HS-5 (cell line): ENCODE measurements around the gene KHDC4.
"Not testable (repeated sequence)": the region's sequence is repeated elsewhere in the genome, so short reads cannot be mapped to it uniquely, and the experiment has no call there.

Source experiments
- DNase-seq: peaks from one replicate; pipeline ENCODE4 v3.0.0-alpha.2; 2012; ENCODE audit warnings: low read depth

KHDC4 gene

DNA sequence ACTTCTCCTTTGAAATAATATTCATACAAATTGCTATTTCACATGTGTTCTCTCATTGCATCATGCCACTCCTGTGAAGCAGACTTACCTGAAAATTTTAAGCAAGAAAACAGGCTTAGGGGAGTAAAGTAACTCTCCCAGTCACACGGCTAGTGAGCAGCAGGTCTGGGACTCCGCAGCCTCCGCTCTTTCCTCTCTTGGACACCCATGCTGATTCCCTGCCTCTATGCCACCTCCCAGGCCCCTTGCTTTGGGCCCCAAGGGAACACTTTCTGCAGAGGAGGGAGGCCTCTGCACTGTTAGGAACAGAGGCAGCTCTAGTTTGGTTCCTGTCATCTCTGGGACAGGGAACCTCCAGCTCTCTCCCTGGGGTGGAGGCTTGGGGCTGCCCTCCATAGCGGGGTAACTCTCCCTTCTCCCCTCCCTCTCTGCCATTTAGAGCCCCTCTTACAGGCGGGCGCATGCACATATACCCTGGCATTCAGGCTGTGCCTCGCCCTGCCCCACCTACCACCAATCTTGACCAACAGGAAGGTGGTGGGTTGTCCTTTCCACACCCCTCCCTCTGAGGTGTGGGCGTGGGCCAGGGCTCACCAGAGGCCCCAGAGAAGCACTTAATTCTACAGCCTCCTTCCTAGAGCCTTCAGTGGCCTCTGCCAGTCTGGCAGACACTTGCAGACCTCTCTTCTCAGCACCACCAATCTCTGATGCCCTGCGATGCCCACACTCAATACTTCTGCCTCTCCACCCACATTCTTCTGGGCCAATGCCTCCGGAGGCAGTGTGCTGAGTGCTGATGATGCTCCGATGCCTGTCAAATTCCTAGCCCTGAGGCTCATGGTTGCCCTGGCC lies 7.0 kb upstream of the KHDC4 start, which contains the start of gene RXFP4:
RXFP4 (plus strand) TSS at position 646 of the 852 bp plus-strand sequence; CDS start at position 718, 72 bp downstream.
- DNase-seq = no peak

DNA sequence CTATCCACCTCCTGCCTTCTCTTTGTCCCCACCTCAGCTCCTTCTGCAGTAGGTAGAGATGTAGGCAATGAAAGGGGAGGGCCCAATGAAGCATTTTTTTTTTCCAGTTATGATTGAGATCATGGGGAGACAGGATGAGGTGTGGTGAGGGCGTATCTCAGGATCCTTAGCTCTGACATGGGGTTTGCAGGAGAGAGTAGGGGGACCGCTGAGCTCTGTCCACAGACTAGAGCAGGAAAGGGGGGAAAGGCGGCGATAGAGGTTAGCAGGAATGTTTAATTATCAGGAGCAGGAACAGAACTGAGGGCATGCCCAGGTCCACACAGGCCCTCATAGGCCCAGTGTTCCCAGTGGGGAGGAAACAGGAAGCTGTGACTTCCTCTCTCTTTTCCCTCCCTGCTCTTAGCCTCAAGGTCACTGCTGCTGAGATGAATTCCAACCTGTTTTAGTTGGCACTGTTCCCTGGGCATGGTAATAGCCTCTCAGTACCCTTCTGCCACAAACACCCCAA lies 6.3 kb upstream of the KHDC4 start:
- no peak for DNase-seq

DNA sequence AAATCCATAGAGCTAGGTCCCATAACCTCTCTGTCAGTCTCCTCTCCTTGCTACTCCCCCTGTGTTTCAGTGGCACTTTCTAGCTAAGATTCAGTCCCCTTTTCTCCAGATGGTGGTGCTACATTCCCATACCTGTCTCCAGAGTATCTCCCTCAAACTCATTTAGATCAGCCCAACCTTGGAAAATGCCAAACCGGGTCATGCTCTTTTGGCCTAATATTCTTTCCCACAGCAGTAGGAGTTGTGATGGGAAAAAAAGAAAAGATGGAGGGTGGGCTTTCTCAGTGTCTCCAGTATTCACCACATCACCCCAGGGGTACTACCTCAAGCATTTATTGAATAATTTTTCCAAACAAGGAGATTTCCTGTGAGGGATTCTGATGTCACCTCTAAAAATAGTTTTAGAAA lies 4.0 kb upstream of the KHDC4 start:
- no peak for DNase-seq

DNA sequence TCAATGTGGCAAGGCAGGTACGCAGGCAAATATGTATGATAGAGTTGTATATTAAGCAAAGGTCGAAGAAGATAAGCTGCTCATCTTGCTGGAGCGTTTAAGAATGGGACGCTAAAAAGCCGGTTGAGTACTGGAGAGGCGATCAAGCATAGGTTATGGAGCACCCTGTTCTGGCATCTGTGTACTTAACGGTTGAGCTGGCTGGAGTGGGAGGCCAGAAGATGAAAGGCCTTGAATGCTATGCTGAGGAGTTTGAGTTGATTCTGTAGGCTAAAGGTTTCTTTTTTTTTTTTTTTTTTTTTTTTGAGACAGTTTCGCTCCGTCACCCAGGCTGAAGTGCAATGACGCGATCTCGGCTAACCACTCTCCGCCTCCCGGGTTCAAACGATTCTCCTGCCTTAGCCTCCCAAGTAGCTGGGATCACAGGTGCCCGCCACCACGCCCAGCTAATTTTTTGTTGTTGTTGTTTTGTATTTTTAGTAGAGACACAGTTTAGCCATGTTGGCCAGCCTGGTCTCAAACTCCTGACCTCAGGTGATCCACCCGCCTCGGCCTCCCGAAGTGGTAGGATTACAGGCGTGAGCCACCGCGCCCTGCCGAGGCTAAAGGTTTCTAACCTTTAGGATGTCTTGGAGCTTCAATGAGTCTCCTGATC lies 850 bp upstream of the KHDC4 start:
- no peak for DNase-seq

DNA sequence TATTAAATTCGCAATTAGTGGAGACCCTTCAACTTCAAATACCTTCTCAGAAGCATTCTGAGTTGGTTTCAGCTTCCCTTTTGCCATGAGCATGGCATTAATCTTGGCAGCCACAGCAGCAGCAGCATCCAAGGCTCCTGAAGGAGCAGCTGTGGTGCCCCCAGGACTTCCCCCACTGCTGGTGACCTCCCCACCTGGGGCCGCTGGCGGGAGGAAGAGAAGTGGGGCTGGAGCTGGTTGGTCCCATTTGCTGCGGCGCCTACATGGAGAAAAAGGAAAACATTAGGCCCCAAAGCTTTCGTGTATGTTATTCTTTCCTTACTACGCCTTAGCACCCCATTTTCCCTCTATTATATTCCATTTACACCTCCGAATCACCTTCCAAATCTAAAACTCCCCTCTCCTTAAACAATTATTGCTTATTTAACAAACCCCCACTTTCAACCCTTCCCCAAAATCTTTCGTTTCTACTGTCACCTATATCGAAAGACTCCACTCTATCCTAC lies 569 bp downstream of the KHDC4 start:
- no peak for DNase-seq

DNA sequence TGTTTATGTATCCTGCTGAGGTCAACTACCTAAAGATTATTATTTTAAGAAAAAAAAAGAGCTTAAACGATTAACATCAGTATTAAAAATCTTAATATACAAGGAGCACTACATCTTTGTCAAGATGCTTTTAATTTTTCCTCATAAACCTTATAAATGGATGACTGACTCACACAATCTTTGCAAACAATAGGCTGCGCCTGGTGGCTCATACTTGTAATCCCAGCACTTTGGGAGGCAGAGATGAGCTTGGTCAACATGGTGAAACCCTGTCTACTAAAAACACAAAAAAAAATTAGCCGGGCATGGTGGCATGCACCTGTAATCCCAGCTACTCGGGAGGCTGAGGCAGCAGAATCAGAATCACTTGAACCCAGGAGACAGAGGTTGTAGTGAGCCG lies 1.7 kb downstream of the KHDC4 start:
- no peak for DNase-seq

DNA sequence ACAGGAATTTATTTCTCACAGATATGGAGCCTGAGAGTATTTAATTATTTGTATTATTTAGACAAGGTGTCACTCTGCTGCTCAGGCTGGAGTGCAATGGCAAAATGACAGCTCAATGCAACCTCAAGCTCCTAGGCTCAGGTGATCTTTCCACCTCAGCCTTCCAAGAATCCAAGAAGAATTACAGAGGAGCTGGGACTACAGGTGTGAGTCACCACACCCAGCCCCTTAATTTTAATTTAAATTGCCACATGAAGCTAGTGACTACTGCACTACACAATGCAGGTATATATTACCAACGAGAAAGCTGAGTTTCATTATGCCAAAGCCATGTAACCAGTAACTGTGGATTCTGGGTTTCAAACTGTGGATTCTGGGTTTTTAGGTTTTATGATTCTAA lies 2.1 kb downstream of the KHDC4 start:
- no peak for DNase-seq

DNA sequence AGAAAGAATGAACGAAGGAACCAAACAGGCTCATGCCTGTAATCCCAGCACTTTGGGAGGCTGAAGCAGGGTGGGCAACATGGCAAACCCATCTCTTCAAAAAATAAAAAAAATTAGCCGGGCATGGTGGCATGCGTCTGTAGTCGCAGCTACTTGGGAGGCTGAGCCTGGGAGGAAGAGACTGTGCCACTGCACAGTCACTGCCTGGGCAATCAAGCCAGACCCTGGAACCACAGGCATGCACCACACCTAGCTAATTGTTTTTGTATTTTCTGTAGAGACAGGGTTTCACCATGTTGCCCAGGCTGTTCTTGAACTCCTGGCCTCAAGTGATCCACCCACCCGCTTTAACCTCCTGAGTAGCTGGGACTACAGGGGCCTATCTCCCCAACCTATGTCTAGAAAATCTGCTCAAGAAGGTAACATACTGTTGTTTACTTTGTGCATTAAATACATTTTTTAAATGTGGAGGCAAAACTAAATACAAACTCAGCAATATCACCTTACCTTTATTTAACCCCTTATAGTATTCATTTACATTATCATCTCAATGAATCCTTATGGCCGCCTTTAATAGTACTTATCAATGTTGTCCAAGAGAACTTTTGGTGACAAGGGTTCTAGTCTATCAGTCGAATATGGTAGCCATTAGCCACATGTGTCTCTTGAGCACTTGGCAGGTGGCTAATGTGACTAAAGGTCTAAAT lies 2.7 kb downstream of the KHDC4 start:
- no peak for DNase-seq

DNA sequence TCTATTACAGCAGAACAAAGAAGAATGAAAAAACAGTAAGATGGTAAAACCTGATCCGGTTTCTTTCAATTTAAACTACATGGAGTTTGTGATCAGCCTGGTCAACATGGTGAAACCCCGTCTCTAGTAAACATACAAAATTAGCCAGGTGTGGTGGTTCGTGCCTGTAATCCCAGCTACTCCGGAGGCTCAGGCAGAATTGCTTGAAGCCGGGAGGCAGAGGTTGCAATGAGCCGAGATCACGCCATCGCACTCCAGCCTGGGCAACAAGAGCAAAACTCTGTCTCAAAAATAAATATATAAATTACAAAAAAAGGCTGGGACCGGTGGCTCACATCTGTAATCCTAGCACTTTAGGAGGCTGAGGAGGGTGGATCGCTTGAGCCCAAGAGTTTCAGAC lies 3.5 kb downstream of the KHDC4 start:
- DNase-seq = not testable (repeated sequence)

DNA sequence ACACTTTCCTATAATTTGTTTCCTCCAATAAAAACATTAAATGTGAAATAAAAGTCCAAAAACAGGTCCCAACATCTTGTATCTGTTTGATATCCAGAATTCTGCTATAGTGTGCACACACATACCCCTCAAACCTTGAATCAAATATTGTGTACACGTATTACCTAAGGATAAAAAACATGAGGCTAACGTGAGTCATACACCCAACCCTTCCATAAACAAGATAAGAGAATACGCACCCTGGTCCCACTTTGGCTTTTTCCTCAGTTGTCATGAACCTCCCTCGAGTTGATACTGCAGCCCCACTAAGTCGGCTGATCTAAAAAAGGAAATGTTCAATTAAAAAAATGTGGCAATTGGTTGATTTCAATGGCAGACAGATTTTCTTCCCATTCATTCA lies 5.2 kb downstream of the KHDC4 start:
- DNase-seq = no peak

DNA sequence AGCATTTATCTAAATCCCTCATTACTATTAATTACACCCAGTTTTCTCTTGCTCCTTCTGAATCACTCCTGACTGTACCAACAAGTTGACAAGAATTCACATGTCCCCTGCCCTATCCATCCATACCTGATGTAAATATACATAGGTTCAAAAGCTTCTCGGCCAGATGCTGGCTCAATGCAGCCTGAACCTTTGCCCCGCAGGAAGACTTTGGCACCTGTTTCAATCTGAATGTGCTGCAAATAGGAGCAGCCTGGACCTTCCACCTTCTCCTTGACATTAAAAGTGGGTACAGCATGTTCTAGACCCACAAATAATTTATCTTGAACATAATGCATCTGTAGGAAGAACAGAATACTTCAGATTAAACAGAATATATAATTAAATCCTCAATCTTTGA lies 8.7 kb downstream of the KHDC4 start:
- no peak for DNase-seq

DNA sequence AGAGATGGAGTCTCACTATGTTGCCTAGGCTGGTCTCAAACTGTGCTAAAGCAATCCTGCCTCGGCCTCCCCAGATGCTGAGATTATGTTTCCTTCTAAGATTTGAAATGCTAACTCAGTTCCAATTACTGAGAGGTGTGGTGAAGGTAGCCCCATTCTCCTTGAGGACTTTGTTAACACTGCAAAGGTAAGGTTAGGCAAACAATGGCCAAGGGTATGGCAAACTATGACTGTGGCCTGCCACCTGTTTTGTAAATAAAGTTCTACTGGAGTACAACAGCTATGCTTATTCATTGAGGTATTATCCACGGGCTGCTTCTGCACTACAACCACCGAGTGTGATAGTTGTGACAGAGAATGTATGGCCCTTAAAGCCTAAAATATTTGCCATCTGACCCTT lies 13.5 kb downstream of the KHDC4 start:
- no peak for DNase-seq

DNA sequence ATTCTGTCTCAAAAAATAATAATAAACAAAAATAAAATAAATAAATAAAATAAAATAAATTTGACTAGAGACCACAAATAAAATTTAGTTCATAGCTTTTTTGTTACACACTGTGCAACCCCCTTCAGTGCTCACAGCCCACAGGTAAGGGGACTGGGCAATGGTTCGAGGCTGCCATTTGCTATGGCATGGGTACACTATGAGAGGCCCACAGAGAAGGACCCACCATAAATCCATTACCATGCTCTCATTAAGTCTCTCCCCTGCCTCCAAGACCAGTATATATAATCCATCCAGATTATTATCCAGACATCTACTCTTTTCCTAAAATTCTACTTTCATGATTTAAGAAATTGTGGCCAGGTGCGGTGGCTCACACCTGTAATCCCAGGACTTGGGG lies 14.4 kb downstream of the KHDC4 start:
- no peak for DNase-seq

DNA sequence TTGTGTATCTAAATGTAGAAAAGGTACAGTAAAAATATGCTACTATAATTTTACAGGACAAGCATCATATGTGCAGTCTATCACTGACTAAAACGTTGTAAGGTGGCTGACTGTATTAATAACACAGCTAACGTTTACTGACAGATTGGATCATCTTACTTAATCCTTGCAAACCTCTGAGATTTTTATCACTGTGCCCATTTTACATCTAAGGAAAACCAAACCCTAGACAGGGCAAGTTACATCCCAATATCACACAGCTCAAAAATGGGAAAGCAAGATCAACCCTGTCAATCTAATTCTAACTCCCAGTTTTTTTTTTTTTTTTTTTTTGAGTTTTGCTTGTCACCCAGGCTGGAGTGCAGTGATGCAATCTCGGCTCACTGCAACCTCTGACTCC lies 15.6 kb downstream of the KHDC4 start:
- no peak for DNase-seq

DNA sequence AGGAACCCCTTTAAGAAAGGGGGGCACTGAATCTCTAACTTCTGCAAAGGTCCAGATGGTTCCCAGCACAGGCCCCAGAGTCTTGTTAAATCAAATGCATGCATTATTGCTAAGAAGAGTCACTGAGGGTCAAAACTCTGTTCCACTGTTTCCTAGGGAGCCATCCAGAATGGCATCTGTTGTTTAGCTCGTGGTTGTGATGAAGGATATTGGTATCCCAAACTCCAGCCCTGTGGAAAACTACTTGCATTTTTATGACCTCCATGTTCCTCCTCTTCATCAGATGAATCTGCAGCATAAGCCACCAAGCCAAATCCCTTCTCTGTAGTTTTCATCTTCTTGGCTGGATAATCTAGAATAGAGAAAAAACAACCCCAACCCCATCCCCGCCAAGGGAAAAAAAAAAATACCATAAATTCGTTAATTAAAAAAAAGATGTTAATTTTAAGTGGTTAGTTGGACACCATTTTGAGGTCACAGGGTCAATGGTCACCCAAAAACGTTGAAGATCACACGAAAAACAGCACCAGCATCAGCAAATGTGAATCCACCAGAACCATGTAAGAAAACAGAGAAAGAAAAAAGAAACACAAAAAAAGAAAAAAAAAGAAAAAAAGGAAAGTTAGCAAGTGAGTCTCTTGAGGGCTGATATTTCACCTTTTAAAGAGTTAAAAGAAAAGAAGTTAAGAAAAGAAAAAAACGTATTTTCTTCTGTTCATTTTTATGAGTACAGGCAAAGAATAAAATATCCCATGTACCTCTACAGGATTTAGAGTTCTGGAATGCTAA lies 20.1 kb downstream of the KHDC4 start:
- DNase-seq = peak; percentile 36

DNA sequence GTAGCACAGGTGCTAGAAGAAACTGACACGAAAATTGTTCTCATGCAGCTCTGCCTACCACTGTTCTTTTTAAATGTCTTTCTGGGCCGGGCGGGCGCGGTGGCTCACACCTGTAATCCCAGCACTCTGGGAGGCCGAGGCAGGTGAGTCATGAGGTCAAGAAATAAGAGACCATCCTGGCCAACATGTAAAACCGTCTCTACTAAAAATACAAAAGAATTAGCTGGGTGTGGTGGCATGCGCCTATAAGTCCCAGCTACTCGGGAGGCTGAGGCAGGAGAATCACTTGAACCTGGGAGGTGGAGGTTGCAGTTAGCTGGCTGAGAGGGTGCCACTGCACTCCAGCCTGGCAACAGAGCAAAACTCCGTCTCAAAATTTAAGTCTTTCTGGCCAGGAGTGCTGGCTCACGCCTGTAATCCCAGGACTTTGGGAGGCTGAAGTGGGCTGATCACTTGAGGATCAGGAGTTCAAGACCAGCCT lies 22.1 kb downstream of the KHDC4 start:
- no peak for DNase-seq

DNA sequence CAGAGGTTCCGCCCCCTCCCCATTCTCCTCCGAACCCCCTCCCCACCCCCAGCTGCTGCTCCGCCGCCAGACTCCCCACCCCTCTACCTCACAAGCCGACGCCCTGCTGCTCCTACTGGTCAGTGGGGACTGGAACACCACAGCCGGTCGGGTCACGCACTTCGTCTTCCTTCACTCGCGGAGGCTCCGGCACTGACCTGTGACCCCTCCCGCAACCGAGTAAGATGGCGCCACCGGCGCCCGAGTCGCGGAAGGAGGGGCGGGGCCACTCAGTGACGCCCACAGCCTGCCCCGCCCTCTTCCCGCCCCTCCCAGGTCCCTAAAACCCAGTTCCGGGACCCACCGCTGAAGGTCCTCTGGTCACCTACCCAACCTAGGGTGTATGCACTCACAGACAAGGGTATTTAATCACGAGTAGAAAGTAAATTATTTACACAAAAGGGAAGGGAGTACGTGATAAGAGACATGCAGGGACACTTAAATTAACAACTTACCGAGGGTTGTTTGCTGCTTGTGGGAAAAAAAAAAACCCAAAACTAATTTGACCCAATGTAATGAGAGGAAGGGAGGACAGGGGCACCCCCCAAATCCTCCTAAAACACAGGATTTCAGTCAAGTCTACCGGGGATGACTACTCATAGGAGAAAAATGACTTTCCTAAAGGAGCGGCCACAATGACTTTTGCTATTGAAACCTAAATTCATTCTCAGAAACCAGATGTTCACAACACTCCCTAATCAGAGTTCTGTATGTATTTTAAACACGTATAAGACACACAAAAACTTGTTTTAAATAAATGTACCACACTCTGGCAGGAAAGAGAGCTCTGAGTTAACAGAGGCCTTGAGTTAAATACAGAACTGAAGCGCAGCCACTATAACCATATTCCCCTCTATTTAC lies 22.8 kb downstream of the KHDC4 start, which contains the start of gene RIT1:
RIT1 (minus strand) TSS at position 194 of the 900 bp plus-strand sequence. CDS start 588 bp downstream, outside the sequence.
- DNase-seq = peak; percentile 50

DNA sequence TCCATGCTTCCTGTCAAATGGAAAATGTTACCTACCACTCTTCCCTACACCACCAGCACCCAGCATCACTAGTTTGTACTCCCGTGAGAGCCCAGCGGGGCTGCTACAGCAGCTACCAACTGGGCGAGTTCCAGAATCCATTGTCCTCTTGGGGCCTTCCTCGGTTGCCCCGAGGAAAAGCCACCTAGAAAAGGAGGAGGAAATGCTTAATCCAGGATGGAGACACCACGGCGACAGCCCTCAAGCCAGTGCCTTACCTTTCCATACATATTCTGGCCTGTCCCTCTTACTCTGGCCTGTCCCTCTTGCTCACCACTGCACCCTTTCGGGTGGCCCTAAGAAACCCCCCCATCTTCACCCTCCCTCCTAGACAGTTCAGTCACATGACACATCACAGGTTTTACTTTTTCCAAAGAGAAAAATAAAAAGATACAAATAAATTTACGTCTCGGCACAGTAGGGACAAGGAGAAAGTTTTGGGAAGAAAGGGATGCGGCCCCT lies 23.5 kb downstream of the KHDC4 start:
- no peak for DNase-seq

DNA sequence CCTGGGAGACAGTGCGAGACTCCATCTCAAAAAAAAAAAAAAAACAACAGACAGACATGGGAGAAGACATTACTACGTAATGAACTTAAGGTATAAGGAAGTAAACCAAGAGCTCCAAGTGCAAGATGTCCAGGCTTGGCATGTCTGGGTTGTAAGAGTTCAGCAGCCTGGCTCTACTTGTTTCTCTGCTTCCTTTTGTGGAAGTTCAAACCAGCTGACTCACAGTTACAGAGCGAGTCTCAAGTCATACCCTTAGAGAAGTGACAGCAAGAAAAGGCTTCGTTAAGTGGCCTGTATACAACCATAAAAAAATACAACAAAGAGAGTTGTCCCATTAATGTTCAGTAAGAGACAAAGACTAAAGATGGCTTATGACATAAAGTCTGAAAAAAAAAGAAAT lies 24.3 kb downstream of the KHDC4 start:
- DNase-seq = no peak

DNA sequence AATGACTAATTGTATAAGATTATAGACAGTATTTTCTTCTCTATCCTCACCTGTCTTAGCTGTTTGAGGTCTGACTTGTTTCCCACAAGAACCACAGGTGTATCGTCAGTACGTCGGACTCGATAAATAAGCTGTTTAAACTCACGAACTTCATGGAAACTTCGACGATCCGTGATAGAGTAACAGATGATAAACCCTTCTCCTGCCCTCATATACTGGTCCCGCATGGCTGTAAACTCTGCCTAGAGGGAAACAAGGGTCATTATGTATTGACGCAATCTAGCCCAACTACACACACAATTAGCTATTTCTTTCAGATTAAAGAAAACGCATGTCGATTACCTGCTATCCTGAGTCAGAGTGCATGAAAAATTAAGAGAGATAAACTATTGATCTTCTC lies 30.0 kb downstream of the KHDC4 start:
- no peak for DNase-seq
